HG02798 (cell line): ENCODE results near the gene GAMT.

ENCODE experiments used
- ATAC-seq: cut with Tn5 transposase; IDR thresholded peaks from one replicate; pipeline ENCODE4 v1.9.1; 2021; ENCODE audit warnings: mild to moderate bottlenecking; ENCODE audit not compliant: unreplicated experiment, poor library complexity

The GAMT gene

DNA sequence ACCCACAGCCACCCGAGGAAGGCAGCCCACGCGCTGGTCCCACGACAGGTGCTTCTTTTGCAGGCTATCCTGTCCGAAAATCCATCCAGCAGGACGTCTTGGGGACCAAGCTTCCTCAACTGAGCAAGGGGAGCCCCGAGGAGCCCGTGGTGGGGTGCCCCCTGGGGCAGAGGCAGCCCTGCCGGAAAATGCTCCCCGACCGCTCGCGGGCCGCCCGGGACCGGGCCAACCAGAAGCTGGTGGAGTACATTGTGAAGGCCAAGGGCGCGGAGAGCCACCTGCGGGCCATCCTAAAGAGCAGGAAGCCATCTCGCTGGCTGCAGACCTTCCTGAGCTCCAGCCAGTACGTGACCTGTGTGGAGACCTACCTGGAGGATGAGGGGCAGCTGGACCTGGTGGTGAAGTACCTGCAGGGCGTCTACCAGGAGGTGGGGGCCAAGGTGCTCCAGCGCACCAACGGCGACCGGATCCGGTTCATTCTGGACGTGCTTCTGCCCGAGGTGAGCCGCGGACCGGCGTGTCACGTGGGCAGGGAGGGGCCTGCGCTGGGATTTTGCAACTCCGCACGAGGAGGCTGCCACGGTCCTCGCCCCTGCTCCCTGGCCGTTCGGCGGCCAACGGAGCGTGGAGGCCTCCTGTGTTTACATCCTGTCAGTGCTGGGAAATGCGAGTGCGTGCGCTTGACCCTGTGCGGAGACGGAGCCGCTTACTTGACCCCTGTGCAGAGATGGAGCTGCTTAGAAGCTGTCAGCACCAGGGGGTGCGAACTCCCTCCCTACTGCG lies 30.6 kb downstream of the GAMT start:
- no peak for ATAC-seq

DNA sequence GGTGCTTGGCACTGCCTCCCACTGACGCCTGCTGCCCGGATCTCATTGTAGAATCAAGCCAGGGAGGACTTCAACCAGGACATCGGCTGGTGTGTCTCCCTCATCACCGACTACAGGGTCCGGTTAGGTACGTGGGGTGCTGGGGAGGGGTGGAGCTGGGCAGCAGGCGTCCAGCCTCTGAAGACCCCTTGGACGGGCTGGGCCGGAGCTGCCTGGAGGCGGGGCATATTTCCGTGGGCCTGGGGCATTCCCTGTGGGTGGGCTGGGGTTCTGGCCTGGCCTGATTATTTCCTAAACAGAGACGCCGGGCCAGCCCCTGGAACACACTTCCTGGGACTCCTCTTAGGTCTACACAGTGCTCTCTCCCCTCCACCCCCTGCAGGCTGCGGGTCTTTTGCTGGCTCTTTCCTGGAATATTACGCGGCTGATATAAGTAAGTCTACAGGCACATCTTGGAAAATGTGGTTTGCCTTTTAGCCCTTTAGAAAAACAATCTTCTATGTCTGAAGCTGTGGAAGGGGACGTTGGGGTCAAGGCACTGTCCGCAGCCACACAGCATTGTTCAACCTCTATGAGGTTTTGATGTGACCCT lies 32.0 kb downstream of the GAMT start:
- no peak for ATAC-seq

DNA sequence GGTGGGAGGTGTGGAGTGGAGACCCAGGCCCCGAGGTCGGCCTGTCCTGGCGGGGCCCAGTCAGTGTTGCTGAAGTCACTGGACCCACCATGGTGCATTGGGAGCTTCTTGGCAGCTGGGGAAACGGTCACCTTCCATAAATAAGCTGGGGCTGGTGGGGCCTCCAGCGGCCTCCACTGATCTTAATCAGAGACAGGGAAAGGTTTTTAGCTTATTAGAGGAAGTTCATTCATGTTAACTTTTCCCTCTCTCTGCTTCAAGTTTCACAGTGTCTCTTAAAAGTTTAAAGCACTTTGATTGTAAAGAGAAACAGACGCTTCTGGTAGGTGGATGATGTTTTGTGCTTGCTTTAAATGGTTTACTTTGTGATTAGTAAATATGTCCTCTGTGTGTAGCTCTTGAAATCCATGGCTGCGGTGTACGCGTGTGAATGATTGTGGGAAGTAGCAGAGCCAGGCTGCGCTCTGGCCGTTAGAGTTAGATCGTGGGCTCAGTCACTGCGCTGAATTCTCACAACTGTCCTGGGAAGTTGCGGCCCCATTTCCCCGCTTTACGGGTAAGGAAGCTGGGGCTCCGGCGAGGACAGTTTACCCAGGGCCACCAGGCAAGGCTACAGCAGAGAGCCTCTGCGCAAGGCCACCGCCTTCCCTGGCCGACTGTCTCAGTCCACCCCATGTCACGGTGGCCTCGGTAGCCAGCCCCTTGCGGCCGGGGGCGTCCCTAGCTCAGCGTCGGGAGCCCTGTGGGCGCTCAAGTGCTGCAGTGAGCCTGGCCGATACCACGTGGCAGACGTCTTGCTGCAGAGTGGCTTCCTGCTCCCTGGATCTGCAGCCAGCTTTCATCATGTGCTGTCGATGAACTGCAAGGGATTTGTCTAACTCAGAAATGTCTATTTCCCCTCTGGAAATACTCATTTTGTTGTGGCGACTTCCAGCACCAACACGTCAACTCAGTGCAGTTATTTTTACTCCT lies 34.2 kb downstream of the GAMT start:
- ATAC-seq, result no peak

DNA sequence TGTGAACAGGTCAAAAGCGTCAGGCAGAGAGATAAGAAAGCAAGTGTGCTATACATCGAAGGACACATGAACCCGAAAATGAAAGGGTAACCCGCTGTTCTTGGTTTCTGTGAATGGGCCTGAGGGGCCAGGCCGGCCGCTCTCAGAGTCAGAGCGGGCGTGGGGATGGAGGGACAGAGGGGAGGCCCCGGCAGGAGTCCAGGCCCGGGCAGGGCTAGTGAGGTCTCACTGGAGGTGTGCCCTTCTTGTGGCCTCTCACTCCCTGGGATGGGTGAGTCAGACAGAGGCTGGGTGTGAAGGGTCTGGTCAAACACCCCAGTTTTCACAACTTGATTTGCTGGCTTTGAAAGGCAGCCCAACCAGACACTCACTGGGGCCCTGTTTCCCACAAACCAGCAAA lies 35.0 kb downstream of the GAMT start:
- no peak for ATAC-seq

DNA sequence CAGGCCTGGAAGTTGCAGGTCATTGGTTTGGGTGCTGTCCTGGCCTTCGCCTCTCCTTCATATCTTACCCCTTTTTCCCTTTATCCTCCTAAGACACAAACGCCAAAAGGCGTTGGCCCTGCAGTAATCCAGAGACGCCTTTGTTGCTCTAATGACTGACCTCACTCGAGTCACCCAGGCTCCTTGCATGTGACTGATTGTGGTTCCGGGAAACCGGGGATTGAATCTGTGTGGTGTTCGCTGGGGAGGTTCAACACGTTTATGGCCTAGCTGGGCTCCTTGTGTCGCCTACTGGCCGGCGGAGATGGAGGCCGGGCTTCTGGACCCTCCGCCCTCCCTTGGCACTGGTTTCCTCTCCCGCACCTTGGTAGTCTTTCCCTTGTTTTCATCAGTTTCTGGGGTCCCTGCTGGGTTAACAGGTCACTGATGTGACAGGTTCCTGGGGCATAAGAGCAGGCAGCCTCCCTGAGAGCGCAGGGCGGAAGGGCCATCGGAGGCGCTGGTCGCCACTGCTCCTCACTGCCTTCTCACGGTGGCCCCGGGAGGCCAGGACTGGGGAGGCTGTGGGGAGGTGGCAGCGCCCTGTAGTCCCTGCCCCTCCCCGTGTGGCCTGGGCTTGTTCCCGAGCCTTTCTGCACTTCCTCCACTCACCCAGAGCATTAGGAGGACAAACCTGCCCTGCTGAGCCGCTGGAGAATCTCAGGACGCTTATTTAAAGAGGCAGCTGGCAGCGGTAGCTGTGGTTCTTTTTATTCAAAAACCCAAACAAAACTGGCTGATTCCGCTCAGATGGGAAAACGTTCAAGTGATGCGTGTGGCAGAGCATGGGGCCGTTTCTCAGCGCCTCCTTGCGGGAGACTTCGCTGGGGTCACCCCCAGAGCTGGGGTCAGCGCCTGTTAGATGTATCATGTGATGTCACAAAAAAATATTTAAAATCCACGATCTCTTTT lies 35.7 kb downstream of the GAMT start:
- ATAC-seq, result no peak

DNA sequence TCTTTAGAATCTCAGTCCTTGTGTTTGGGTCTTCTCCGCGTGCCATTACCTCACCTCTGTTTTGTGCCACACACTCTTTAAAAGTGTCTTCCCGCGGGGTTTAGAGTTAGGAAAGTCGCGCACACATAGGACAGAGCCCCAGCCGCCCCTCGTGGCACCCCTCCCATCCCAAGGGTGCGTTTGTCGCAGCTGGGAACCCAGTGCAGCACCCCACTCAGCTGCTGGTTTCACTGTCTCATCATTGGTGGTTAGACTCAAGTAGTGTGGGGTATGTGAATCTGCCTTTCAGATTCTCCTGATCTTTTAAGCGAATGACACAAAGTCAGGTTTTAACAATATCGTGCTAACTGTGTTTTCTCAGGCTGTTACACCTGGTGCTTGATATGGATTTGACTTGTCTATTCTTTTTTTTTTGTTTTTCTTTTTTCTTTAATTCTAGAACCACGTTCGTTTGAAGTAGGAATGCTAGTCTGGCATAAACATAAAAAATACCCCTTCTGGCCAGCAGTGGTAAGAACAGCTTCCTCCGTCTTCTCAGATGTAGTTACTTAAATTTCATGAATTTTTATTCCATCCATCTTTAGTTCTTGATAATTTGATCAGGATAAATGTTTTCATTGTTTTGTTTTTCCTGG lies 37.2 kb downstream of the GAMT start:
- no peak for ATAC-seq

DNA sequence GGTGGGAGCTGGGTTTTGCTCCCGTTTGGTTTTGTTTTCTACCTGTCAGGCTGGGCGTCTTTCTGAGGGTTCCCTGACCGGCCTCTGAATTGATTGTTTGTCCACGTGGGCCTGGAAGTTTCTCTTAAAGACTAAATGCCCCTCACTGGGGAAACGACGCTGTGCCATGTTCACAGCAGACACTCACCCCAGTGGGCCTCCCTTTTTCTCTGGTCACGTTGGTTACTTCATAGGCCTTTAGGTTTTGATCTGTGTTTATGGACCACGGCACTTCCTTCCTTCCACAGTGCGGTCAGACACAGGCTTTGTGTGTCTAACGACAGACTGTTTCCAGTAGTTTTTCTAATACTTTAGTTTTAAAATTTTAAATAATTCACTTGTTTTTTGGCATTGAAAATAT lies 37.7 kb downstream of the GAMT start:
- no peak for ATAC-seq

DNA sequence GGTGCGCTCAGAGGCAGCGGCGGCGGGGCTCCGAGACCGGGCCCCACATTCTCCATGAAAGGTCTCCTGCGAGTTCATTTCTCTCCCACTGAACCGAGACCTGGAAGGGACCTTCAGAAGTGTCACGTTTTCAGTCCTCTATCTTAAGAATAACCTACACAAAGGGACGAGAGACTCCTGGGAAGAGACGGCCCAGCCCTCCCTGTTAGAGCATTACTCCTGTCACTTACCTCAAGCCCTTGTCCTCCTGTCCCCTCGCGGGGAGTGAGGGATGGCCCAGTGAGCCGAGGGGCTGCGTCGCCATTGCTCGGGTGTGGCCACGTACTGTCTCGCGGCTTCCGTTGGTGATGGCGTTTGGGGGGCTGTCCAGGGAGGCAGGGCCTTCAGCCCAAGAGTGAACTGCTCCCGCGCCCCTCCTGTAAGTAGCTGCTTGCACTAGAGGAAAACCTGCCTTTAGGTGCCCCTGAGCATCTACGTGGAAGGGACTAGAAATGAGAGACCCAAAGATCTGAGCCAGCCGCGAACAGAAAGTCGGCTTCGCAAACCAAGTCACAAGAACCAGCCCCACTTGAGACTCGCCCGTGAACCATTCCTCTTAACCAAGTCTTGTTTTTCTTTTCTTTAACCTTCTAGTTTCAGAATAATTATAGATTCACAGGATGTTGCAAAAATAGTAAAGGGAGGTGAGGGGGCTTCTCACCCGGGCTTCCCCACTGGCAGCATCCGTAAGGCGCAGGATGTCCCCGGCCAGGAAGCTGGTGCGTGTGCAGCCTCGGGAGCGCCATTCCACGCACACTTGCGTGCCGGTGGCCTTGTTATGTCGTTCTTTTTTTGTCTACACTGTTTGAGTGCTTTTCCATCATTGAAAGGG lies 38.7 kb downstream of the GAMT start:
- ATAC-seq, result no peak

DNA sequence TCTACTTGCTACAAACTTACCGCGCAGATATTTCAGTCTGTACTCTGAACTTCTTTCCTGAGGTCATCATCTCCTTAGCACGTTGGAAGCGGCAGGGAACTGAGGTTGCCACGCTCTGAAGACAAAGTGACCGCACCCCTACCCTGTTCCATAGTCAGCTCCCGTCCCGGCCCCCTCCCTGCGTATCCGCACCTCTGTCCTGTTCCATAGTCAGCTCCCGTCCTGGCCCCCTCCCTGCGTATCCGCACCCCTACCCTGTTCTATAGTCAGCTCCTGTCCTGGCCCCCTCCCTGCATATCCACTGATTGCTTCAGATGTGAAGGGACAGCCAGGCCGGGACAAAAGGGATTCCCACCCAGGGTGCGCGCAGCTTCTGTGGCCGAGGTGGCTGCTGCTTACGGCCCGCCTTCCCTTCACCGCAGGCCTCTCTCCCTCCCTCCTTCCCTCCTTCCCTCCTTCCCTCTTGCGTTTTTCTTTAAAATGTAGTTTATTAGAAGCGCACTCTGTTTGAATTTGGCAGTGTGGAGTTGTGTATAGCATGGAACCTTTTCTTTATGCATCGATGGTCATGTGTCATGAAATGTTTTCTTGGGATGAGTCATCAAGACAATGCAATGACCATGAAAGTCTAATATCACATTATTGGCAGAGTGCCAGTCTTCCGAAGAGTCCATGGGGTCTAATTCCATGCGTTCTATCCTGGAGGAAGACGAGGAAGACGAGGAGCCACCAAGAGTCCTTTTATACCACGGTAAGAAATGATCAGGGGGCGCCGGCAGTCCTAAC lies 39.5 kb downstream of the GAMT start:
- no peak for ATAC-seq

DNA sequence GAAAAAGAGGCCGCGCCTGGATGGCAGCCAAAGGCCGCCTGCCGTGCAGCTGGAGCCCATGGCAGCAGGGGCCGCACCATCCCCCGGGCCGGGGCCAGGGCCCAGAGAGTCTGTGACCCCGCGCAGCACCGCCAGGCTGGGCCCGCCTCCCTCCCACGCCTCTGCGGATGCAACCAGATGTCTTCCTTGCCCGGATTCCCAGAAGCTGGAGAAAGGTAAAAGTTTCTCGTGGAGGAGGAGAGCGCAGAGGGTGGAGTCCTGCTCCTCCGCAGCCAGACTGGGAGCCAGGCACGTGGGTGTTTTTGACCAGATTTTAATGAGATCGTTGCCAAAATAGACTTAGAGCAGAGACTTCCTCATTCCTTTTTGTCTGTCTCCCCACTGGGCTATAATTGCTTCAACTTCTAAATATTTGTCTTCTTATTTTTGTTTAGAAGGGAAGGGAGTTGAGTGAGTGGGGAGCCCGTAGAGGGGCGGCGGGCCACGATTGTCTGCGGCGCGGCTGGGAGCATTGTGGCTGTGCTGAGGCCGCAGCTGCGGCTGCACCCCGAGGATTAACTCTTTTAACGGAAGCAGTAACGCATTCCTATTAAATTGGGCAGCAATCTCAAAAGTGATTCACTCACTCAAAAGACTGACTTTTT lies 40.4 kb downstream of the GAMT start:
- no peak for ATAC-seq

DNA sequence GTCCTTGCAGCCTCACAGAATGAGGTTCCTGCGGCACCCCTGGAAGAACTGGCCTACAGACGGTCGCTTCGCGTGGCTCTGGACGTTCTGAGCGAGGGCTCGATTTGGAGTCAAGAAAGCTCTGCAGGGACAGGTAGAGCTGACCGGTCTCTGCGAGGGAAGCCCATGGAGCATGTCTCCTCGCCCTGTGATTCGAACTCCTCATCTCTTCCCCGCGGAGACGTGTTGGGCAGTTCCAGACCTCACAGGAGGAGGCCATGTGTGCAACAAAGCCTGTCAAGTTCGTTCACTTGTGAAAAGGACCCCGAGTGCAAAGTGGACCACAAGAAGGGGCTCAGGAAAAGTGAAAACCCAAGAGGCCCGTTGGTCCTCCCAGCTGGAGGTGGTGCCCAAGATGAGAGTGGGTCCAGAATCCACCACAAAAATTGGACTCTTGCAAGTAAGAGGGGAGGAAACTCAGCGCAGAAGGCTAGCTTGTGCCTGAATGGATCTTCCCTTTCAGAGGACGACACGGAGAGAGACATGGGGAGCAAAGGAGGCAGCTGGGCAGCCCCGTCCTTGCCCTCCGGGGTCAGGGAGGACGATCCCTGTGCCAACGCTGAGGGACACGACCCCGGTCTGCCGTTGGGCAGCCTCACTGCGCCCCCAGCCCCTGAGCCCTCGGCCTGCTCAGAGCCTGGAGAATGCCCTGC lies 41.1 kb downstream of the GAMT start:
- no peak for ATAC-seq

DNA sequence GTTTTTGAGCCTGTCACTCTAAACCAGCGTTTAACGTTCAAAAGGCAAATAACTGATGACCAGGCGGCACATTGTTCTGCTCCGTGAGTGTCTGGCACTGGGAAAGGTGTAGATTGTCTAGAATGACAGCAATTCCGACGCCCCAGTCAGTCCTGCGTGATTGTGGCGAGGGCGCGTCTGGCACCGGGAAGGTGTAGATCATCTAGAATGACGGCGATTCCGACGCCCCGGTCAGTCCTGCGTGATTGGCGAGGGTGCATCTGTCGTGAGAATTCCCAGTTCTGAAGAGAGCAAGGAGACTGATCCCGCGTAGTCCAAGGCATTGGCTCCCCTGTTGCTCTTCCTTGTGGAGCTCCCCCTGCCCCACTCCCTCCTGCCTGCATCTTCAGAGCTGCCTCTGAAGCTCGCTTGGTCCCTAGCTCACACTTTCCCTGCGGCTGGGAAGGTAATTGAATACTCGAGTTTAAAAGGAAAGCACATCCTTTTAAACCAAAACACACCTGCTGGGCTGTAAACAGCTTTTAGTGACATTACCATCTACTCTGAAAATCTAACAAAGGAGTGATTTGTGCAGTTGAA lies 43.7 kb downstream of the GAMT start:
- no peak for ATAC-seq

DNA sequence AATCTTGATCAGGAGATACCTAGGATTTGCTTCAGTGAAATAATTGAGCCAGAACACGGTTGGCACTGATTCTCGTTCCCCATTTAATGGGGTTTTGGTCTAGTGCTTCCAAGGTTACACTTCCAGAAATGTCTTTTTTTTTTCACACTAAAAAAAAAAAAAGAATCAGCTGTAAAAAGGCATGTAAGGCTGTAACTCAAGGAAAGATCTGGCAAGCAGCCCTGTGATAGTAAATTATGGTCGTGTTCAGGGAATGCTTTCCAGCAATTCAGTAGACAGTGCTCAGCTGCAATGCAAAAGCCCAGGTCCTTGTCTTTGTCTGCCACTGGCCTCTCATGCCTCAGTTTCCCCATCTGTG lies 44.9 kb downstream of the GAMT start:
- ATAC-seq, result no peak

DNA sequence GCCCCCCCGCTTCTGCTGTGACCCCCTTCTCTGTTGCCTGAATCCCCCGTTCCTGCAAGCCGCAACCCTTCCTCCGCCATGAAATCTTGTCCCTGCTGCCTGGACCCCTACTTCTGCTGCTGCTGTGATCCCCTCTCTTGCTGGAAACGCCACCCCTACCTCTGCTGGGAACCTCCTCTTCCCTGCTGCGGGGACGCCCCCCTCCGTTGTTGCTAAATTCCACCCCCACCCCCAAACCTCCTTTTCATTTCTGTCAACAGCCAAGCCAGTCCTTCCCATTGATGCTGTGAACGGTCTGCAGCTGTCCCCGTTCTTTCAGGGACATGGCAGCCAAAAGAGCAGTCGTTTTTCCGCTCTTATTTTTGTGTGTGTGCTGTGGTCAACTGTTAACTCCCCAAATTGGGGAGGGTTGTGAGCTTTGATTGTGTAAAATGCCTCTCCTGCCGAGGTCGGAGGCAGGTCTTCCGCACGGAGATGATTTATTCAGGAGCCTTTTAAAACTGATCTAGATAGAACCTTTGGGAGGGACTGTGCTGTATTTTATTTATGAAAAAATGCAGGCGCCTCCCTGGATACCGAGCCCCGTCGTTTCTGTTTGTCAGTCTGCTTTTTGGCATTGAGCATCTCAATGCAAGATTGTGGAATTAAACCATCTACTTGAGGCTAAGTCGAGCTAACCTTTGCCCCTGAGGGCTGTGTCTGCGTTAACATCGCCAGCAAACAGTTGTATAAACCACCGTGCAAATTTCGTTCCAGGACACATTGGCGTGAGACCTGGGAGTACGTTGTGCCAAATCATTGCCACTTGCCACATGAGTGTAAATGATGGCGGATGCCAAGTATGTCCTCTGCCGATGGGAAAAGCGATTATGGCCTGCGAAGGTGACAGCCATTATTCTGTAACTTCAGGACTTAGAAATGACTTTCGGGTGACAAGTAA lies 45.5 kb downstream of the GAMT start:
- ATAC-seq, result no peak

DNA sequence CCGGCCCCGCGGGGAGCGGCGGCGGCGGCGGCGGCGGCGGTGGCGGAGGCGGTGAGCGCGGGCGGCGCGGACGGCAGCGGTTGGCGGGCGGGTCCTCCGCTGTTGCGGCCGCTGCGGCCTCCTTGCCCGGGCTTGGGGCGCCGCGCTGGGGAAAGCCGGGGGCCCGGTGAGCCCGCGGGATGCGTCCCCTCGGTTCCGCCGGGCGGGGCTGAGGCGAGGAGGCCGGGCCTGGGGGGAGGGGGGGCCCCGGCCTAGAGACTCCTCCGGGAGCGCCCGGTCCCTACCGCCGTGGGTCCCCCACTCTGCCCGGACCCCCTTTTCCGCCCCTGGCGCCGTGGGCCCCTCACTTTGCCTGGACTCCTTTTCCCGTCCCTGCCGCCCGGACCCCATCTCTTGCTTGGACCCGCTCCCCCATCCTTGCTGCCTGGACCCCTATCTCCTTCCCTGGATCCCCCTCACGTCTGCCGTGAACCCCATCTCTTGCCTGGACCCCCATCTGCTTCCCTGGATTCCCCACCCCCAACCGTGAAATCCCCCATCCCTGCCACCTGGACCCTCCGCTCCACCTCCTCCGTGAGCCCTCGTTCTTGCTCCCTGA lies 46.3 kb downstream of the GAMT start:
- no peak for ATAC-seq
